ENCODE data around the gene PKNOX1. TPM values are rescaled to one million over a fixed set of nuclear protein-coding genes. Genes with fewer than 3 reads are reported as not detected.
"Not testable (repeated sequence)": the region's sequence is repeated elsewhere in the genome, so short reads cannot be mapped to it uniquely, and the experiment has no call there.

Gene PKNOX1
- total and polyA plus RNA-seq, 2 donors from 2014 or later: 7.9 to 25.2 TPM

DNA sequence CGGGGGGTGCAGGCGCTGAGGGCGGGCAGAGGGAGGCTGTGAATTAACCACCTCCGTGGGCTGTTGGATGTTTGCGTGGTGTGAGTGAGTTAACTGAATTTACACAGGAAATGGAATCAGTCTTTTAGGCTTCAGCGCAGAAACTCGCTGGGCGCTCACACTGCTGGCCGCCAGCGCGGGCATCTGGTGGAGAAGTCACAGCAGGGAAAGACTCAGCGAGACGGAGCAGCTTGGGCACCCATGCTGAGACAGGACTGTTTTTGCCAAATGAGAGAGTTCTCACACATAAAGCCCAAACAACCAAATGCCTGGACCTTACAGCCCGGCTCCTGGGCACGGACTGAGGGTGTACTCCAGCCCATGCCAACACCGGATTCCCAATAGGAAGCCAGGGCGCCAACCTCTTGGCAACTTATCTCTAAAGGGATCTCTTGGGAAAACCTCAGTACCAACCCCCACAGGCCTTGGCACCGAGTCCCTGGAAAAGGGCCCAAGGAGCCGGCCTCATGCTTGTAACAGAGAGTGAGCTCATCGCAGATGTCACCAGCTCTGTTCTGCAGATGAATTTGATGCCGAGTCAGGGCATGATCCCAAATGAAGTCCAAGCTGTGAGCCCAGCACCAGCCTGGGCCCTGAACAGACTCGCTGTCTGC, 90.0 kb downstream of the PKNOX1 start:
- H3K27me3 ChIP-seq (ENCODE audit: control insufficient read depth, insufficient read depth, low read length); H3K4me3 ChIP-seq (ENCODE audit: low read length in 3 of 3); H3K9me3 ChIP-seq (ENCODE audit: control insufficient read depth in 2 of 3, insufficient read depth in 1 of 3, low read length in 3 of 3); DNase-seq; H3K36me3 ChIP-seq (ENCODE audit: control insufficient read depth in 2 of 3, insufficient read depth in 3 of 3, low read length in 3 of 3); FAIRE-seq; H3K9ac ChIP-seq (ENCODE audit: low read length in 3 of 3); intact Hi-C loops (cut with DNase I); H3K27ac ChIP-seq (ENCODE audit: low read depth in 2 of 2, low read length in 2 of 2); H3K4me1 ChIP-seq (ENCODE audit: control insufficient read depth in 2 of 3, insufficient read depth in 2 of 3, low read depth in 1 of 3, low read length in 3 of 3): not testable (repeated sequence)

DNA sequence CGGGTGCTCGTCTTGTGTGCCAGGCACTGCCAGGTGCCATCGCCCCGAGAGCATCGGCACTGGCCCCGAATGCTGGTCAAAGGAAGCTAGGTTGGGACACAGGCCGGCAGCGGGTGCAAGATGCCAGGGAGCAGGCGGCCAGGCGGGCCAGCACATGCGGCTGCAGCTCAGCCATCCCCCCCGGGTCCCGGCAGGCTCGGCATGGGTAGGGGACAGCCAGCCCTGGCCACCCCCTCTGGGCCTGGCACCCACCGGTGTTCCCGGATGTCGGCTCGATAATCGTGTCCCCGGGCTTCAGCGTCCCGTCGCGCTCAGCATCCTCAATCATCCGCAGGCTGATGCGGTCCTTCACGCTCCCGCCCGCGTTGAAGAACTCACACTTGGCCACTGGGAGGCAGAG, 91.6 kb downstream of the PKNOX1 start:
- FAIRE-seq; intact Hi-C loops (cut with DNase I); H3K9ac ChIP-seq (ENCODE audit: low read length in 3 of 3); H3K27ac ChIP-seq (ENCODE audit: low read depth in 2 of 2, low read length in 2 of 2); H3K36me3 ChIP-seq (ENCODE audit: control insufficient read depth in 2 of 3, insufficient read depth in 3 of 3, low read length in 3 of 3); H3K4me3 ChIP-seq (ENCODE audit: low read length in 3 of 3); H3K9me3 ChIP-seq (ENCODE audit: control insufficient read depth in 2 of 3, insufficient read depth in 1 of 3, low read length in 3 of 3); H3K27me3 ChIP-seq (ENCODE audit: control insufficient read depth, insufficient read depth, low read length); H3K4me1 ChIP-seq (ENCODE audit: control insufficient read depth in 2 of 3, insufficient read depth in 2 of 3, low read depth in 1 of 3, low read length in 3 of 3): not testable (repeated sequence)
- DNase-seq: peak in 2 of 5 donors; percentile 13 to 35

DNA sequence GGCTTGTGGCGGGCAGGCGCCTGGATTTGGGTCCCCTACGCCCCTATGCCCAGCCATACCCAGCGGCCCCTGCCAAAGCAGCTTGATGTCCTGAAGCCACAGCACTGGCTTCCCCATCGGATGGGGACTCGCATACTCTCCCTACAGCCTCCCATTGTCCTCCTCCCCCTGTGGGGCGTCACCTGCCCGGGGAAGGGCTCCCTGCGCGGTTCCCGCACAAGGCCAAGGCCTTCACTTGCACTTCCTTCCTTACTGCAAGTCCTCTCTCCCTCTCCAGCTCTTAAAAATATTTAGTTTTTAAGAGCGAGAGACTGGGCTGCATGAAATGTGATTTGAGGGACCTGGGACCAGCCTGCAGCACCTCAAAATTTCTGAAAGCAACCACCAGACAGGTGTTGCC, 92.3 kb downstream of the PKNOX1 start:
- H3K9me3 ChIP-seq (ENCODE audit: control insufficient read depth in 2 of 3, insufficient read depth in 1 of 3, low read length in 3 of 3); H3K9ac ChIP-seq (ENCODE audit: low read length in 3 of 3); H3K27ac ChIP-seq (ENCODE audit: low read depth in 2 of 2, low read length in 2 of 2); intact Hi-C loops (cut with DNase I); FAIRE-seq; H3K36me3 ChIP-seq (ENCODE audit: control insufficient read depth in 2 of 3, insufficient read depth in 3 of 3, low read length in 3 of 3); H3K4me1 ChIP-seq (ENCODE audit: control insufficient read depth in 2 of 3, insufficient read depth in 2 of 3, low read depth in 1 of 3, low read length in 3 of 3); H3K27me3 ChIP-seq (ENCODE audit: control insufficient read depth, insufficient read depth, low read length); DNase-seq; H3K4me3 ChIP-seq (ENCODE audit: low read length in 3 of 3): not testable (repeated sequence)

DNA sequence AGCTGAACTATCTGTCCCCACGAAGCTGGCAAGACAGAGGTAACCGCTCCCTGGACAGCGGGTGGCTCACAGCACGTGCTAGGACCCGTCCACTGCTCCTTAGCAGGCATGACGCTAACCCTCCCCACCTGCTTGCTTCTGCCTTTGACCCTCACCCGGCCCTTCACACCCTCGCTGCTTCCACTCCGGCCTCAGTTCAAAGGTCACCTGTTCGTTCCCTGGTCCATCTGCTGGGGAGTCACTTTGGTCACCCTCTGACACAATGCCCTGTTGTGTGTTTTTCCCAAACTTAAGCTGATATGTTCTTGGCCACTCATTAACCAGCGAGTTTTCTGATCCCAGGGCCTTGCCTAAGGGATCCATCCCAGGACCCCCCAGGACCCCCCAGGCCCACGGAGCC, 93.7 kb downstream of the PKNOX1 start:
- H3K36me3 ChIP-seq (ENCODE audit: control insufficient read depth in 2 of 3, insufficient read depth in 3 of 3, low read length in 3 of 3); FAIRE-seq; H3K4me3 ChIP-seq (ENCODE audit: low read length in 3 of 3); H3K4me1 ChIP-seq (ENCODE audit: control insufficient read depth in 2 of 3, insufficient read depth in 2 of 3, low read depth in 1 of 3, low read length in 3 of 3); H3K9ac ChIP-seq (ENCODE audit: low read length in 3 of 3); H3K27ac ChIP-seq (ENCODE audit: low read depth in 2 of 2, low read length in 2 of 2); H3K27me3 ChIP-seq (ENCODE audit: control insufficient read depth, insufficient read depth, low read length); H3K9me3 ChIP-seq (ENCODE audit: control insufficient read depth in 2 of 3, insufficient read depth in 1 of 3, low read length in 3 of 3); intact Hi-C loops (cut with DNase I); DNase-seq: not testable (repeated sequence)

DNA sequence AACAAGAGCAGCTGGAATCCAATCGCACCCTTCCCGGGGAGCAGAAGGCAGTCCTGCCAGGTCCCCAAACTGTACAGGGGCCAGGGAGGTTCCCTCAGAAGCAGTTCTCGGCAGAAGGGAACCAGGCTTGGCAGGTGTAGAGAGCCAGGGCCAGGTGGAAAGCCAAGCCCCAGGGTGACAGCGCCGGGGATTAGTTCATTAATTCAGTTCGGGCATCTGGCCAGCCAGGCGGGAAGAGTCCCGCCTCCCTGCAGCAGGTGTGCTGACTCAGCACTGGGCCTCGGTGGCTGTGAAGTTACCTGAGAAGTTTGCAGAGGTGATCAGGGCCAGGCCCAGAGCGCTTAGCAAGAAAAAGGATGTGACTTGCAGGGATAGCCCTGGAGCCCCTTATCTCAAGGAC, 95.3 kb downstream of the PKNOX1 start:
- FAIRE-seq; DNase-seq; H3K9ac ChIP-seq (ENCODE audit: low read length in 3 of 3); H3K9me3 ChIP-seq (ENCODE audit: control insufficient read depth in 2 of 3, insufficient read depth in 1 of 3, low read length in 3 of 3); H3K4me3 ChIP-seq (ENCODE audit: low read length in 3 of 3); H3K36me3 ChIP-seq (ENCODE audit: control insufficient read depth in 2 of 3, insufficient read depth in 3 of 3, low read length in 3 of 3); H3K27me3 ChIP-seq (ENCODE audit: control insufficient read depth, insufficient read depth, low read length); intact Hi-C loops (cut with DNase I); H3K27ac ChIP-seq (ENCODE audit: low read depth in 2 of 2, low read length in 2 of 2); H3K4me1 ChIP-seq (ENCODE audit: control insufficient read depth in 2 of 3, insufficient read depth in 2 of 3, low read depth in 1 of 3, low read length in 3 of 3): not testable (repeated sequence)

DNA sequence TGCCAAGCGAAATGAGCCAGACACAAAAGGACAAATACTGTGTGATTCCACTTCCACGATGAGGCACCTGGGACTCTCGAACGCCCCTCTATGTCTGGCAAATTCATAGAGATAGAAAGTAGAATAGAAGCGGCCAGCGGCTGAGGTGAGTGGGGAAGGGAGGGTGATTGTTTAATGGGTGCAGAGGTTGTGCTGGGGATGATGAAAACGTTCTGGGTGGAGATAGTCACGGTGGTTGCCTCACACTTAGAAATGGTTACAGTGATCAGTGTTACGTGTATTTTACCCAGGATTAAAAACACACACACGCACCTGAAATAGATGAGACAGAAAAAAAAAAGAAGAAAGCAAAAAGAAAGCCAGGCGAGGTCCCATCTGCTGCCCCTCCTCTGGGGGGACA, 98.4 kb downstream of the PKNOX1 start:
- H3K4me3 ChIP-seq (ENCODE audit: low read length in 3 of 3); H3K9me3 ChIP-seq (ENCODE audit: control insufficient read depth in 2 of 3, insufficient read depth in 1 of 3, low read length in 3 of 3); H3K4me1 ChIP-seq (ENCODE audit: control insufficient read depth in 2 of 3, insufficient read depth in 2 of 3, low read depth in 1 of 3, low read length in 3 of 3); FAIRE-seq; H3K27me3 ChIP-seq (ENCODE audit: control insufficient read depth, insufficient read depth, low read length); H3K9ac ChIP-seq (ENCODE audit: low read length in 3 of 3); H3K36me3 ChIP-seq (ENCODE audit: control insufficient read depth in 2 of 3, insufficient read depth in 3 of 3, low read length in 3 of 3); intact Hi-C loops (cut with DNase I); DNase-seq; H3K27ac ChIP-seq (ENCODE audit: low read depth in 2 of 2, low read length in 2 of 2): not testable (repeated sequence)

DNA sequence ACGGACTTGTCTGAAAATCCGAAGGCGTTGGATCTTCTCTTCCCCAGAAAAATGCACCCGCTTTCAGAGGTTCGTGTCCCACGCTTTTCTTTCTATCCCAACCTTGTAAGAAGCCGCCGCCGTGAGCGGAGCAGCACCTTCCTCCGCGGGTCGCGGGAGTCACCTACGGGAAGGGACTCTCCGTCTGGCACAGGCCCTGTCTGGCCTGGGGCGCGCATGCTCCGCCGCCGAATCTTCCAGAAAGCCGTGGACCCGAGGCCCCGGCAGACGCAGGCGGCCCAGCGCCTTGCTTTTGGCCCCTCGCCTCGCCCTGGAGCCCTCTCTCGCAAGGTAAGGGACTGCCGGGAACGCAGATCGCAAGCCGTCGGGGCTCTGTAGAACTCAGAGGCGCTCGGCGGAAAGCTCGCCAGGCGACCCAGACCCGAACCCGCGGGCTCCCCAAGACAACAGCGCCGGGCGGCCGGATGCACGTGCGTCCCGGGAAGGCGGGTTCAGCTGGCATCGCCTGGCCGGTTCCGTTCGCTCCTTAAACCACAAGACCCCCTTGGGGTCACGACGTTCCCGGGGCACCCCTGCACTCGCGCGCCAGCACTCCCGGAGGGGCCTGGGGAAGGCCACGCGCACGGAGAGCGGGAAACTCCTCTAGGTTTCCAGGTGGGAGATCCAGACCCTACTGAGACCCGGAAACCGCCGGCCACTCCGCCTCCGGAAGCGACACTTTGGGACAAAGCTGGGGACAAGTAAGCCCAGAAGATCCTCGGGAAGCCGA, 100.2 kb downstream of the PKNOX1 start:
- DNase-seq; H3K4me3 ChIP-seq (ENCODE audit: low read length in 3 of 3); intact Hi-C loops (cut with DNase I); H3K36me3 ChIP-seq (ENCODE audit: control insufficient read depth in 2 of 3, insufficient read depth in 3 of 3, low read length in 3 of 3); FAIRE-seq; H3K4me1 ChIP-seq (ENCODE audit: control insufficient read depth in 2 of 3, insufficient read depth in 2 of 3, low read depth in 1 of 3, low read length in 3 of 3); H3K9me3 ChIP-seq (ENCODE audit: control insufficient read depth in 2 of 3, insufficient read depth in 1 of 3, low read length in 3 of 3); H3K27ac ChIP-seq (ENCODE audit: low read depth in 2 of 2, low read length in 2 of 2); H3K27me3 ChIP-seq (ENCODE audit: control insufficient read depth, insufficient read depth, low read length); H3K9ac ChIP-seq (ENCODE audit: low read length in 3 of 3): not testable (repeated sequence)

DNA sequence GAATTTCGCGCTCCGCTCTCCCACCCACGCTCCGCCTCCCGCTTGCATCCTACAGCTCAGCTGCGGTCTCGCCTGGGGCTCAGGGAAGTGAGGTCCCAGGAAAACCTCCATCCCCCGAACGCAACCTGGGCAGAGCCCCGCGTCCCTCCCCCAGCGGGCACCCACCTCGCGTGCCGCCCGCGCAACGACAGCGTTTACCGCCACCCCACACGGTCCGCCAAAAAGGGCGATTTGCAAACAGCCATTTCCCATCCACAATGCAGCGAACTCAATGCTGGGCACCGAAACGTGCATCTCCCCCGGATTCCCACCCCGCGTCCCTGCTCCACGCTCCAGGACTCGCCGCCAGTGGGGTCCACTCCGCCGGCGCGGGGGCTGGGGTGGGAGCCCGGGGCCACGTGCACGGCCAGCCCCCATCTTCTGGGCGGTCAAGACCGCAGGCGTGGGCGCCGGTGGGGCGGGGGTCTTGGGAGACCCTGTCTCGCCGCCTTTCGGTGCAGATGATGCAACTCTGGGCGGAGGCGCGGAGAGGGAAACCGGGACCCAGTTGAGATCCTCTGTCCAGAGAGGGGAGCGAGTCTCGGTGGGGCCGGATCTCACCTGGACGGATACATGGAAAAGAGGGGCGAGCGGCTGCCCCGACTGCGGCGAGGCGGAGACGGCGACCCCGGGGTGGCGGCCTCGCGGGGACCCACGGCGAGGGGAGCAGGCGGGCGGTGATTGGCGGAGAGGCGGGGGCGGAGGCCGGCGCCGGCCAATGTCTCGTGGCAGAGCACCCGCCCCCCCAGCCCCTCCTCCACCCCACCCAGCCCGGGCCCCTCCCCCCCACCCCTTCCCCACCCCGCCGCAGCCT, 101.0 kb downstream of the PKNOX1 start, which contains the start of gene CBS:
Gene CBS, minus strand, starts transcription at position 666 of the 853 bp plus-strand sequence. CDS start 3,642 bp downstream, outside the sequence.
- FAIRE-seq; DNase-seq; H3K9me3 ChIP-seq (ENCODE audit: control insufficient read depth in 2 of 3, insufficient read depth in 1 of 3, low read length in 3 of 3); H3K4me1 ChIP-seq (ENCODE audit: control insufficient read depth in 2 of 3, insufficient read depth in 2 of 3, low read depth in 1 of 3, low read length in 3 of 3); H3K27me3 ChIP-seq (ENCODE audit: control insufficient read depth, insufficient read depth, low read length); H3K4me3 ChIP-seq (ENCODE audit: low read length in 3 of 3); H3K27ac ChIP-seq (ENCODE audit: low read depth in 2 of 2, low read length in 2 of 2); H3K36me3 ChIP-seq (ENCODE audit: control insufficient read depth in 2 of 3, insufficient read depth in 3 of 3, low read length in 3 of 3); H3K9ac ChIP-seq (ENCODE audit: low read length in 3 of 3); intact Hi-C loops (cut with DNase I): not testable (repeated sequence)

All from kidney (tissue), 11 donors.